Measurements from ENCODE around the gene TNFRSF18.

DNA sequence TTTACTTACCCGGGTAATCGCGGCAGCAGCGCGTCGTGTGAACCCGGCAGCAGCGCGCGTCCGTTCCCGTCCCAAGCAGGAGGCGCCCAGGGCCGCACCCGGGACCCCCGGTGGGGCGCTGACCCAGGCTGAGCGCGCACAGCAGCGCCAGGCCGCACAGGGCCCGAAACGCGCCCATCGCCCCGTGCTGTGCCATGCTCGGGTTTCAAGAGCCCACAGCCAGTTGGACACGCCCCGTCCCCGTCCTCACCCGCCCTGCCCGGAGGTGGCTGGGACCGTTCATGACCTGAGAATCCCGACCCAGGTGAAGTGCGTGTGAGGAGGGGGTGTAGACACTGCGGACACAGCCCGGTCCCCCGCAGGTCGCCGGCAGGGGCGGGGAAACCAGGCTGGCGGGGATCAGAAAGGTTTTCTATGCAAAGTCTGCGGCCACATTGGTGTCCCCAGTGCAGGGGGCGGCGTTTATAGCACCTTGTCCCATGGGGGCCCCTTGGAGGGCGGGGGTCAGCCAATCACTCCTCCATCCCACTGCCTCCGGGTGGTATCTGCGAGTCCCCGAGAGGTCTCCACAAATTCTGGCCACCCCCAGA, at the start of gene TNFRSF18:
- TF ChIP-seq YY1 (IDR thresholded peaks at IDR 0.05; ENCODE audit: insufficient read depth, insufficient read length) (no peak), ZNF274 (IDR thresholded peaks at IDR 0.05; ENCODE audit: low read depth, low read length) (no peak)
